ENCODE measurements around the gene CDH23.

- TF ChIP-seq POLR2A (IDR thresholded peaks at IDR 0.05) (no peak), CTCF (IDR thresholded peaks at IDR 0.05 in 8 of 11, conservative IDR thresholded peaks at IDR 0.05 in 3 of 11) (peak; percentile 59 to 90 (median 83)), POLR2AphosphoS5 (IDR thresholded peaks at IDR 0.05) (peak in 1 of 3 donors; percentile 35)
These were observed 300.1 kb downstream of the CDH23 start for GRCh38 chr10:71696628-71697326.
